GM19452 (cell line): ENCODE results near the gene SLAMF1.

Experiments
- ATAC-seq: cut with Tn5 transposase; IDR thresholded peaks from one replicate; pipeline ENCODE4 v1.9.1; 2021; ENCODE audit not compliant: unreplicated experiment

Gene SLAMF1

DNA sequence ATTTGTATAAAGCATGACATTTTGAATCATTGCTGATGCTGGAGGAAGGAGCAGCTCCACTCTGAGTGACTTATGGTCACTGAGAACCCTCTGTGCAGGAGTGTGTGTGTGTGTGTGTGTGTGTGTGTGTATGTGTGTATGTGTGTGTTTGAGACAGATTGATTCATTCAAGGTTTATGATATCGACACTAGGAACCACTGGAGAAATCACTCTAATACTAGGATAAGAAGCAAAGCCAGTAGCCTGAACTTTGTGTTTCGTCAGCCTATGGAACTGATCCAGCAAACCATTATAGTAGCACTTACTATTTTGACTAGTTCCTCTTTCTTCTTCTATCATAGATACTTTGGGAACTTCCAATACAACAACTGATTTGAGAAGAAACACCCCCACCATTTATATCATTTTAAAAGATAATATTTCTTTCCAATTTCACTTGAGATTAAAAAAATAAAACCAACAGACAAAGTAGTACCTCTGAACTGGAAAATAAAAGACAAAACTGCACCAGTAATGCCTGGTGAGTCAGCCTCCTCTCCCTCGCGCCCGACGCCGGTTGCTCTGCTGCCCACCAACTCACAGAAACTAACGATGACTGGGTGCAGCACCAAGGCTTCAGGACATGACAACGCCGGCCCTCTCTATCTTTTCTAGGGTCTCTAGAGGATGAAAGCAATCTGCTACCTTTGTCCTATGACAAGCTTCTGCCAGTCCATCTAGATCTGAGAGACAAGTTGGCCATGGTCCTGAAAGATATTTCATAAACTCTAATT lies 20.9 kb downstream of the SLAMF1 start:
- no peak for ATAC-seq

- ATAC-seq, result no peak
These were observed 21.5 kb downstream of the SLAMF1 start for GRCh38 chr1:160625321-160625720.

DNA sequence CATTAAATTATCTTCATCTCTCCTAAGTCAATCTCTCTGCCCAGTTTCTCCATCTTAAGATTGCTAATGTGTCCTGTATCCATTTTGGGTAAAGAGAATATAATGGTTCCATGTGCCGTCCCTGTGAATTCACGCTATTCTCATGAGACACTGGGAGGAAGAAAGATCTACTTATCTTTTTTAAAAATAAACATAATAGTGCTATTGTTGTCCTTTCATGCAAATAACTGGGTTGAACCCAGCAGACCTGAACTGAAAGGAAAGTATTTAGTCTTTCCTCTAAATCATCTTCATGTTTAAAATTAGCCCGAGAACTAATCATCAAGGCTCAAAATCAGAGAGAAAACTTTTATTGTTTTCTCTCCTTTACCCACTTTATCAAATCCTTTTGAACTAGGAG lies 22.4 kb downstream of the SLAMF1 start:
- no peak for ATAC-seq

- ATAC-seq, result no peak
These were observed 23.0 kb downstream of the SLAMF1 start for GRCh38 chr1:160623862-160624261.

- ATAC-seq, result no peak
These were observed 23.6 kb downstream of the SLAMF1 start for GRCh38 chr1:160623227-160623633.

DNA sequence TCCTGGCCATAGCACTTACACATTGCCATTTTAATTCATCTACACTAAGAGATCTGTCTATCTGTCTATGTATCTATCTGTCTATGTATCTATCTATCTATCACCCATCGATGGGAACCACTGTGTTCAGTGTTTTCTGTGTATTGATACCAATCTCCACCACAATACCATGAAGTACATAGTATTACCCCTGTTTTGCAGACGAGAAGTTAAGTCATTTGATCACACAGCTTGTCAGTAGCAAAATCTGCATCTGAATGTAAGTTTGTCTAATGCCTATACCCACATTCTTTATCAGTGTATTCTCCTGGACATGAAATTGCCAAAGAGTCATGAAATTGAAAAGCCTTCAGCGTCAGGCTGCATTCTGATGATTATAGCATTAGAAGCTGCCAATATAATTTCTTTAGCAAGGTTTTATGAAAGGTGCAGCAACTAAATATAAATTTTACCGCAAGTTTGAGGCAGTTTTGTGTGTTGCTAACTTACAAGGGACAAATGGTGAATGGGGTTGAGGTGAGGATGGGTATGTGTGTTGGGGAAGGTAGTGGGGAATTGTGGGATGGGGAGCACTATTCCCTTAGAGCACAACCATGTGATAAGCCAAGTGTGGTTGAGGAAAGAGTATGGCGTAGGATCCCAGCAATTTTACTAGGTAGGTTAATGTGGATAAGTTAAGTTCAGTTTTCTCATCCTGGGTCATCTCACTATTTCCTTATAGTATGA lies 24.2 kb downstream of the SLAMF1 start:
- no peak for ATAC-seq

GRCh38 chr1:160621633-160622413 lies 25.0 kb downstream of the SLAMF1 start:
- no peak for ATAC-seq

GRCh38 chr1:160620942-160621632 lies 25.8 kb downstream of the SLAMF1 start:
- ATAC-seq, result no peak

GRCh38 chr1:160619742-160620277 lies 27.0 kb downstream of the SLAMF1 start:
- no peak for ATAC-seq

DNA sequence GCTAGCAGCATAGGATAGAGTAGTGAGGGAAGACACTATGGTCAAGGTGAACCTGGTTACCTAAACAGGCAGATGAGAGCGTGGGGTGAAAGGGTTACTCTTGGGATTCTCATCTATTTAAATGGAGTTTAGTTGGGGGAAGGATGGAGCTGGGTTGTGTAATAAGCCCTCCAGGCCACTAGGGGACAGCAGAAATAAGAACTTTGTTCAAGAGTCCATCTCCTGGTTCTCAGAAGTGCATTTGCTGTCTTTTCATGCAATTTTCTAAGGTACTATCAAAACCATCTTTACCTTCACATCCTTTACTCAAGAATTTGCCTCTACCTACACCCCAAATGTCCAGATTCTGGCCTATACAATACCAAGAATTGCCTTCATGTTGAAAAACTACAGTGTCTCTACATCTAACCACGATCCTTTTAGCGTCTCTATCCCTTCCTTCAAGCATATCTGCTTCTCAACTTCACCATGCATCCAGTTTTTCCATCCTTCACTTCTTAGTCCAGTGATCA lies 28.0 kb downstream of the SLAMF1 start:
- ATAC-seq, result no peak

DNA sequence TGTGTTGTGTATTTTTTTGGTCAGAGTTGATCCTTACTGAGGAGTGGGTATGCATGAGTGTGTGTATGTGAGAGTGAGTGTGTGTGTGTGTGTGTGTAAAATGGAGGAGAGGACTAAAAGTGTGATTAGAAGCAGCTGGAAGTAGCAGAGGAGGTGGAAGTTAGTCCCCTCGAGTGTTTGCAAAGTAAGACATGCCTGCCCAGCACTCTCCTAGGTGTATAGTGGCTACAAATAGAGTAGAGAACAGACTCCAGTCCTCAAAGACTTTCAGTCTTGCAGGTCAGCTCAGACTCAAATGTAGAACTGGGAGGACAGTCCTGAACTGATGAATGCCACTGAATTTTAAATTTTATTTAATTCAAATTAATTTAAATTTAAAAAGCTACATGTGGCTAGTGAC lies 28.5 kb downstream of the SLAMF1 start:
- no peak for ATAC-seq

DNA sequence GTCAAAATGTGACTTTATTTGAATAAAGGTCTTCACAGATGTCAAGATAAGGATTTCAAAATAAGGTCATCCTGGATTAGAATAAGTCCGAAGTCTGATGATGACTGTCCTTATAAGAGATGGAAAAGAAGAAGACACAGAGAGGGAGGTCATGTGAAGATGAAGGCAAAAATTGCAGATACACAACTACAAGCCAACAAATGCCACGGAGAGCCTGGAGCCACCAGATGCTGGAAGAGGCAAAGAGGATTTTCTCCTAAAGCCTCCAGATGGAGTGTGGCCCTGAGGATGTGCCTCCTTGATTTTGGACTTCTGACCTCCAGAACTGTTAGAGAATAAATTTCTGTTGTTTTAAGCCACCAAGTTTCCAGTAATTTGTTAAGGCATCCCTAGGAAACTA lies 31.2 kb downstream of the SLAMF1 start:
- no peak for ATAC-seq

DNA sequence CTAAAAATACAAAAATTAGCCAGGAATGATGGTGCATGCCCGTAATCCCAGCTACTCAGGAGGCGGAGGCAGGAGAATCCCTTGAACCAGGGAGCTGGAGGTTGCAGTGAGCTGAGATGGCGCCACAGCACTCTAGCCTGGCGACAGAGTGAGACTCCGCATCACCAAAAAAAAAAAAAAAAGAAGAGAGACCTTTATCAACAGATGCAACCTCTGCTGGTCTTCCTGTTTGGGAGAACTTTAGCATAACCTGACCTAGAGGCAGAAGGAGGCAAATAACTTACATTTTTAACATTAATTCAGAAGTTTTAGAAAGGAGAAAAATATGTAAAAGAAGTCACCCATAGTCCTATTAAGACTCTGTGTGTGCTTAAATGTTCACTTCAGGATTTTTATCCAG lies 32.4 kb downstream of the SLAMF1 start:
- no peak for ATAC-seq

DNA sequence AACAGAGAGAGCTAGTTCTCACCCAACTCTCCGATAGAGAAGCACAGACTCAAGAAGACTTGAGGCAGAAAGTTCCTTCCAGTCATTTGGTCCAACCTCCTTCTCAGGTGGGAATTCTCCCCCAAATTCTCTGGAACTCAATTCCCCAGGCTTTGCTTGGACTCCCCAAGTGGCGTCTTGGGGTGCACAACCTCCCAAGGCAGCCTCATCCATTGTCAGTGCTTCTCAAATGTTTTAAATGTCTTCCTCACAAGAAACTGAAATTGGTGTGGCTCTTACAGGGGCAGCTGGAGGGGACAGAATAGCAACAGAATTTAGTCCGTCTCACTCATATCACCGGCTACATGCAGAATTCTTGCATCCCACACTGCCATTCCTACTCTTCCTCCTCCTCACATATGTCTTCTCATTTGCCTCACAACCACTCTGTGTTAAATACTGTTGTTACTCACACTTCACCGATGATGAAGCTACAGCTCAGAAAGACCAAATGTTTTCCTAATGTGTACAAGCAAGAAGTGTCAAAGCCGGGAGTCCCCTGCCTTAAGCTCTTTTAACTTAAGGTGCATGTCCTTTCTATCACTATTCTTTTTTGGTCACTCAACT lies 34.1 kb downstream of the SLAMF1 start:
- ATAC-seq, result no peak

GRCh38 chr1:160610569-160611242 lies 36.1 kb downstream of the SLAMF1 start:
- no peak for ATAC-seq

DNA sequence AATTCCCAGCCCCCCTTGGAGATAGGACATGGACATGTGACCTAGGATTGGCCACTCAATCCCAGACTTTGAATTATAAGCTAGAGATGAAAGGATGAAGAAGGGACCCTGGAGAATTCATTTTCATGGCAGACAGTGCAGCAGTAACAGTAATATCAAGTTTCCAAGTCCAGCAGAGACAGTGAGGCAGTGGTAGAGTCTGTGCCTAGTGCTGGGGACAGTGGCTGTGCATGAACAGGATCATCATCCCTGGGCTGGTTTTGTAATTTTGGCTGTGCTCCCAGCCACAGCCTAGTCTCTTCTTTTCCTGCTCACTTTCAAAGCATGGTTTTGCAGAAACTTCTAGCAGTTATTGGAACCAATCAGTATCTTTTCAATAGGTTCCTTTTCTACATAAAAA lies 37.9 kb downstream of the SLAMF1 start:
- no peak for ATAC-seq

DNA sequence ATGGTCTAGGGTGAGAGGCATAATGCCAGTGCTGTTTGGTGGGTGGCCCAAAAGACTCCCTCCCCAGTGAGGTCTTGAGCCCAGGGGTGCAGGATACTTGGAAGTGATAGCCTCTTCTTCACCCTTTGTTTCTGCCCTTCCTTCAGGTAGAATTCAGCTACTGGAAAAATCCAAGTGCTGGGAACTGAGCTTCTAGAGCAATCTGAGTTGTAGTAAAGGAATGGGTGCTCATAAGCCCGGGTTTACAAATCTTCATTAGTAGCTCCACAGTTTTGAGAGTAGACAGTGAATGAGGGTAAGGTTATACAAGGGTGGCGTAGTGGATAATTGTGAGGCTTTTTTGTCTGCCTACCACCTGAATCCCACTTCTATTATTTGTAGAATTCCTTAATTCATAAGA lies 38.3 kb downstream of the SLAMF1 start:
- no peak for ATAC-seq

DNA sequence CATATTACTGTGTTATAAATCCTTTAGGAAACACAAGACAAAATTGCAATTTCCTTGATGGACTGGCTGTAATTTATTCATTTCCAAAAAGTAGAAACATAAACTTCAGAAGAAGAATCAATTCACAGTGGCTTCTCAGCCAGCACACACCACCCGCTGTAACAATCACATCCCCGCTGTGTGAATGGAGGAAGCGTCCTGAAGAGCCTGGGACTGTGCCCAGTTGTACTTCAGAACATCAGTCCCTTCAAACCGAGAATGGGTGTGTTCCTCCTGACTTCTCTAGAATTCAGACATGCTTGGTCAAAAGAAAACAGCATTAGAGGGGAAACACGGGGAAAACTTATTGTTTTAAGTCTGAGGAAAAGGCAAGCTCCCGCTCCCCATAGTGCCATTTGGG lies 38.8 kb downstream of the SLAMF1 start:
- no peak for ATAC-seq

- ATAC-seq, result peak; percentile 11
These were observed 39.2 kb downstream of the SLAMF1 start for GRCh38 chr1:160607672-160608032.
